Esophagus muscularis mucosa (tissue), 3 donors: ENCODE data around the gene SALL2.

Experiments used
- POLR2A ChIP-seq: fragments of 450-650 bp; IDR thresholded peaks from one replicate; pipeline ENCODE4 v1.6.1; 2017; ENCODE audit warnings: antibody characterized with exemption, moderate library complexity, mild to moderate bottlenecking, low read depth
- TF ChIP-seq, protein P1 (sequence below), 3 experiments: fragments of 200-600 bp in 2 of 3; fragments of 450-650 bp in 1 of 3; sonication (generic) in 2 of 3; IDR thresholded peaks; one replicate each; pipeline ENCODE4 v1.5.1; 2017 to 2019; ENCODE audit warnings: antibody characterized with exemption in 3 of 3, mild to moderate bottlenecking in 2 of 3, moderate library complexity in 1 of 3

DNA sequence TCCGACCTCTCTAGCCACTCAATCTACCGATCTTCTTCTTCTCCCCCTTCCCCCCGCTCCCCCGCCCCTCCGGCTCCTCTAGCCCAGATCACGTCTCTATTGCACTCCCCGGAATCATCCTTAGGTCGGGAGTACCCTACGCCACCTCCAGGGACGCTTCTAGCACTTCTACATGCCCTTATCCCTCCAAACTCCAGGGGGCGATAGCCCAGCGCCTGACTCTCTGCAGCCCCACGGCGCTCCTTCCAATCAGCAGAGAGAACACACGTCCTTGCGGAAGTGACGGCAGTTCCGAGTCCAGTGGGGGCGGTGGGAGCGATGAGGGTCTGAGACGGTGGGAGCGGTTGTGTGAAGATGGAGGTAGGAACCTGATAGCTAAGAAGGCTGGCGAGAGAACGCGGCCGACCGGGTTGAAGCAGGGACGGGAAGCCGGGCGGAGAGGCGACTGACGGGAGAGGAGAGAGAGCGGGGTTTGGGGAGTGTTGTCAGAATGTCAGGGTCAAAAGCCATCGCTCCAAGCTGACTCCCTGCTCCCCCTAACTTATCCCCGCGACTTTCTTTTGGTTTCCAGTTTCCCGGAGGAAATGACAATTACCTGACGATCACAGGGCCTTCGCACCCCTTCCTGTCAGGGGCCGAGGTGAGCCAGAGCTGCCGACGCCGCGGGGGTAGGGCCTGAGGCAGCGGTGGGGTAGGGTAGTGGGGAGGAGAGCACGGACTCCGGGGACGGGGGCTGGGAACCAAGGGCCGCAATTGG, 49.0 kb downstream of the SALL2 start, which contains the start of the genes RAB2B and TOX4:
- TF ChIP-seq, protein P1, sequence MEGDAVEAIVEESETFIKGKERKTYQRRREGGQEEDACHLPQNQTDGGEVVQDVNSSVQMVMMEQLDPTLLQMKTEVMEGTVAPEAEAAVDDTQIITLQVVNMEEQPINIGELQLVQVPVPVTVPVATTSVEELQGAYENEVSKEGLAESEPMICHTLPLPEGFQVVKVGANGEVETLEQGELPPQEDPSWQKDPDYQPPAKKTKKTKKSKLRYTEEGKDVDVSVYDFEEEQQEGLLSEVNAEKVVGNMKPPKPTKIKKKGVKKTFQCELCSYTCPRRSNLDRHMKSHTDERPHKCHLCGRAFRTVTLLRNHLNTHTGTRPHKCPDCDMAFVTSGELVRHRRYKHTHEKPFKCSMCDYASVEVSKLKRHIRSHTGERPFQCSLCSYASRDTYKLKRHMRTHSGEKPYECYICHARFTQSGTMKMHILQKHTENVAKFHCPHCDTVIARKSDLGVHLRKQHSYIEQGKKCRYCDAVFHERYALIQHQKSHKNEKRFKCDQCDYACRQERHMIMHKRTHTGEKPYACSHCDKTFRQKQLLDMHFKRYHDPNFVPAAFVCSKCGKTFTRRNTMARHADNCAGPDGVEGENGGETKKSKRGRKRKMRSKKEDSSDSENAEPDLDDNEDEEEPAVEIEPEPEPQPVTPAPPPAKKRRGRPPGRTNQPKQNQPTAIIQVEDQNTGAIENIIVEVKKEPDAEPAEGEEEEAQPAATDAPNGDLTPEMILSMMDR (IDR thresholded peaks at IDR 0.05), result peak; percentile 92 to 99 (median 97)
- TF ChIP-seq POLR2A, result peak; percentile 82
